ENCODE data around the gene PTPRT.

PTPRT gene

GRCh38 chr20:42795111-42795695 lies 394.5 kb downstream of the PTPRT start:
- DNase-seq (ENCODE audit: low read depth) = no peak

DNA sequence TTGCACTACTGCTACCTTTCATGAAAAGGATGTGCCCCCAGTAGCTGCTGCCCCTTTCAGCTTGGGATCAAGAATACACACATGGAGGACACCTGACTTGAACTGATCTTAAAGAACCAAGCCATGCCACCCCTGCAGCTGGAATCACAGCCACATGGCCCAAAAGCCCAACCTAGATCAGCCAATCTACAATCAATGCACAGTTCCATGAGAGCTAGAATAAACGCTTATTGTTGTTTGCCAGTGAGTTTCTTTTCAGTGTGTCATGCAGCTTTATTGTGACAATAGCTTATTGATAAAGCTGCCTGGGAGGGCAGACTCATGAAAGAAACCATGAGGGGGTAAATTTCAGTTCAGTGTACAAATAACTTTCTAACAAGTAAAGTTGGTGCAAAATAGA lies 397.7 kb downstream of the PTPRT start:
- DNase-seq (ENCODE audit: low read depth) = no peak

GRCh38 chr20:42790111-42790510 lies 399.6 kb downstream of the PTPRT start:
- DNase-seq (ENCODE audit: low read depth) = no peak

- DNase-seq (ENCODE audit: low read depth) = no peak
Measured at GRCh38 chr20:42788707-42789106, 401.0 kb downstream of the PTPRT start.

GRCh38 chr20:42785041-42785440 lies 404.7 kb downstream of the PTPRT start:
- DNase-seq (ENCODE audit: low read depth) = no peak

- DNase-seq (ENCODE audit: low read depth) = no peak
Measured at GRCh38 chr20:42779216-42779615, 410.5 kb downstream of the PTPRT start.

- DNase-seq (ENCODE audit: low read depth) = no peak
Measured at GRCh38 chr20:42775866-42776265, 413.8 kb downstream of the PTPRT start.

- DNase-seq (ENCODE audit: low read depth) = no peak
Measured at GRCh38 chr20:42775037-42775436, 414.7 kb downstream of the PTPRT start.

- no peak for DNase-seq (ENCODE audit: low read depth)
Measured at GRCh38 chr20:42763015-42763414, 426.7 kb downstream of the PTPRT start.

DNA sequence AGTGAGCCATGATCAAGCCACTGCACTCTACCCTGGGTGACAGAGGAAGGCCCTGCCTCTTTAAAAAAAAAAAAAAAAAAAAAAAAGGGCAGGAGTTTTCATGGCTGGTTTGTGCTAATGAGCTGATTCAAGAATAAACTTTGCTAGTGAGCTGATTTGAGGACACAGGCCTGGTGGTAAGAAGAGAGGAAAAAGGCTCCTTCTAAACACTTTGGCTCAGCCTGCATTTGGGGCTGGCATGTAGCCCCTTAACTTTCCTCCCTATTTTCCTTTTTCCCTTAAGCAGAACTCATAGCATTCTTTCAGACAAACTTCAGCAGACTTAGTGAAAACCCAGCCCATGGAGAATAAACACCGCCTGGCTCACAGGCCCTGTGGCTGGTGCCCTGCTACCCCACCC lies 432.7 kb downstream of the PTPRT start:
- no peak for DNase-seq (ENCODE audit: low read depth)

DNA sequence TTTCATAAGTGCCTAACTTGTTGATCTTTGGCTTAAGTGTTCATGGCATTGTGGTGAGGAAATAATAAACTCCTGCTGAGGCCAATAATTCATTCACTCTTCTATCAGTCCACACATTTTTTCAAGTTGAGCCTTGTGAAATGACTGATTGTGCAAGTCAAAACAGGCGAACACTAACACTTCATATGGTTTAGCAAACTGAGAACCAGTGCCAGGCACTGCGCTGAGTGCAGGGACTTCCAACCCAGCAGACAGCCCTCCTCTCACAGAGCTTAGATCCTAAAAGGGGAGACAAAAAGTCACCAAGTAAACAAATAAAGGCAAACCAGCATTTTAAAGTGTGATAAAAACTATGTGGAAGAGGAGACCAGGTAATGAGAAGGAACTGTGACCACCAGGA lies 435.0 kb downstream of the PTPRT start:
- DNase-seq (ENCODE audit: low read depth) = no peak

- DNase-seq (ENCODE audit: low read depth) = no peak
Measured at GRCh38 chr20:42752620-42753019, 437.1 kb downstream of the PTPRT start.

GRCh38 chr20:42749556-42749955 lies 440.1 kb downstream of the PTPRT start:
- no peak for DNase-seq (ENCODE audit: low read depth)

DNA sequence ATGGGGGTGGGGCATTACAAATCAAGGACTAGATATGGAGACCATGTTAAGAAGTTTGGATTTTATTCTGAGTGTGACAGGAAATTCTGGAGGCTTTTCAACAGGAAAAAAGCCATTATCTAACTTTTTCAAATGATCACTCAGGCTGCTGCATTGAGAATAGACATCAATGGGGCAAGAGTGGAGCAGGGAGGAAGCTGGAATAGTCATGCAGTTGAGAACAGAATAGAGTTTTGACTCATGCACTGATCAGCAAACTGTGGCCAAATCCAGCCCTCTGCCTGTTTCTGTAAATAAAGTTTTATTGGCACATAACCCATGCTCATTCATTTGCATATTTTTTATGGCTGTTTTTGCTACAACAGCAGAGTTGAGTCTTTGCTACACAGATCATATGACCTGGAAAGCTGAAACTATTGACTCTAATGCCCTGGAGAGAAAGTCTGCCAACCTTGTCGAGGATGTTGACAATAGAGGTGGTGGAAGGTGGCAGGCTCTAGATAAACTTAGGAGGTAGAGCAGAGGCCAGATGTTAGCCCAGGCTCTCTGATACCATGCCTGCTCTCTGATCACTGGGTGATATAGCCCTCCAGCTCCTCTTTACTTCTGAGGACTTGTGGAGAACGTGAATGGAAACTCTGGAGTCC lies 441.8 kb downstream of the PTPRT start:
- DNase-seq (ENCODE audit: low read depth) = no peak

DNA sequence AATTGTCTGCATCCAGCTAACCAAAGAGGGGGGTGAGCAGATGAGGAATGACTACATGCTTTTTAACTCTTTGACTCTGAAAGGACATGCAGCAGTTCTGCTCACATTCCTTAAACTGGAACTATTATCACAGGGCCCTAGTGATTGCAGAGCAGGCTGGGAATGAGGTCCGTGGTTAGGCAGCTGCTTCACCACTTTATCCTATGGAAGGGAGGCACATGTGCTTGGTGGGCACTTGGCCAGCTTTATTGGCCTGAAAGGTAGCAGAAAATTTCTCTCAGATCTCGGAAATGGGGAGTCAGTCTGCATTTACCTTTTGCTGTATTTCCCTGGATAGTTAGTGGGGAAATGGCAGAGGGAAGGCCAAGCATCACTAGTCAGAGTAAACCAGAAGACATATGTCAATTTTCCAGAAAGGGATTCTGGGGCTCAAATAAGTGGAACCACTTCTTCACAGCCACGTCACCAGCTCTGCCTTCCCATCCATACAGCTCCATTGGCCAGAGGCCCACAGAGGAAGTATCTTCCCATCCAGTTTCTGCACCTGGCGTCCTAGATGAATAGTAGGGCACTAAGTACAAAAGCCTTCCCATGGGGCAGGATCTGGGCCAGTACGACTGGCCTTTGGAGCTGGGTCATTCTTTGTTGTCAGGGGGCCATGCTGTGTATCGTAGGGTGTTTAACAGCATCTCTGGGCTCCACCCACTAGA lies 444.8 kb downstream of the PTPRT start:
- DNase-seq (ENCODE audit: low read depth) = no peak

GRCh38 chr20:42742926-42743325 lies 446.8 kb downstream of the PTPRT start:
- DNase-seq (ENCODE audit: low read depth) = no peak

GRCh38 chr20:42741906-42742305 lies 447.8 kb downstream of the PTPRT start:
- no peak for DNase-seq (ENCODE audit: low read depth)

- DNase-seq (ENCODE audit: low read depth) = no peak
Measured at GRCh38 chr20:42740226-42740870, 449.4 kb downstream of the PTPRT start.

DNA sequence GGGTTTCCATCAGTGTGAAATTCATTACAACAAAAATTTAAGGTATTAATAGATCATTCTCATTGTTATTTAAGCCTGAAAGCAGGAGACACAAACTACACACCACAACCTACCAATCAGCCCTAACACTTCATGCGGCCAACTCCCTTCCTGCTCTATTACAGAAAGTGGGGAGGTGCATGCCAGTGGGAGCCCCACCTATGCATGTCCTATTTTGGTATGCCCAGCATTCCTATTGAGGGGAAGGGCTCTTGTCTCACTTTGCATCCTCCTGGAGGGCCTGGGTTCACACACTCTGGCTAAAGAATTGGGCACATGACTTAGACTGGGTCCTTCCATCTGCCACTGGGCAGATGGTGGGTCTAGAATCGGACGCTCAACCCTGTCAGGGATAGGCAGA lies 450.0 kb downstream of the PTPRT start:
- no peak for DNase-seq (ENCODE audit: low read depth)

GRCh38 chr20:42735539-42735938 lies 454.2 kb downstream of the PTPRT start:
- no peak for DNase-seq (ENCODE audit: low read depth)

DNA sequence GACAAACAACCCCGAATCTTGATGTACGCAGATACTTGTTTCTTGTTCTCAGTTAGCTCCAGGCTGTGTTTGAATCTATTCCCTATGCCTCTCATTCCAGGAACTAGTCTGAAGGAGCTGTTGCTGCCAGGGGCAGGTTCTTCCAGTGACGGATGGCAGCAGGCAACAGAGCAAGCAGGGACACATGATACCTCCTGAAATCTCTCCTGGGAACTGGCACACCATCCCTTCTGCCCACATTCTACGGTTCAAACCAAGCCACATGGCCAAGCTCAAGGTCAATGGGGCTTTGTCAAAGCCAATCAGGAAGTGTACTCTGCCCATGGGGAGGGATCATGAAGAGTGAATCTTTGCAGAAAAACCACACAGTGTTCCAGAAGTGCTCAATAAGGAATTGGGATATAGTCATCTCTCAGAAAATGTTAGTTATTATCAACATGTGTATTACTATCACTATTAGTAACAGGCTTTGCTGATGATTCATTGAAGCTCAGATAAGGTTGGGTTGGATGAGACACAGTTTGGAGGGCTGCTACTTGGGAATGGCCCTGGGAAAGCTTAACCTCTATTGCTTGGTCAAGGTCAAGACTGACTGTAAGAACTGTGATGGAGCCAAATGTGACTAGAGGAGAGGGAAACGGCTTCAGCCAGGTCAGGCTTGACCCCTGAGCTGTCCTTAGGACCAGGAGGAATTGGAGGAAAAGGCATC lies 454.9 kb downstream of the PTPRT start:
- no peak for DNase-seq (ENCODE audit: low read depth)

DNA sequence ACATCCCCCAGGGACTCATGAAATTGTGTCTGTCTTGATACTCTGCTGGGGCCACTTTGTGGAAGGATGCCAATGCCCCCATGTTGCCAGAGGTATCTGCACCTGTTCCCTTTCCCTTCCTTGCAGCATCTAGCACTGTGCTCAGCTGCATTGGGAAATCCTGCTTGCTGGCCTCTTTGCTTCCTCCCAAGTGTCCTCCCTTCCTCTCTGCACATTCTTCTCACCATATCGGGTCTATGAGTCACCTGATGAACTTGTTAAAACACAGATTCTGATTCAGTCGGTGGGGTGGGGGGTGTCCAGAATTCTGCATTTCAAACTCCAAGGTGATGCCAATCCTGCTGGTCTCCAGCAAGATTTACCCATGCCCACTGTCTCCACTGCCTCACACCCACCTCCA lies 467.8 kb downstream of the PTPRT start:
- no peak for DNase-seq (ENCODE audit: low read depth)
